Stimulated activated CD8-positive, alpha-beta memory T cell treated with anti-CD3 and anti-CD28 coated beads, Interleukin-12 subunit alpha, Interleukin-12 subunit beta, amount 100 ng/mL, for 24 hours (primary cell): ENCODE measurements around the gene NOS1AP.
"Not testable (repeated sequence)": the region's sequence is repeated elsewhere in the genome, so short reads cannot be mapped to it uniquely, and the experiment has no call there.

ENCODE experiments used
- DNase-seq: peaks from one replicate; pipeline ENCODE4 v3.0.0-alpha.2; 2020; ENCODE audit errors: extremely low read depth

Gene NOS1AP

GRCh38 chr1:162407539-162407938 is 338.0 kb downstream of the NOS1AP start:
- no peak for DNase-seq

- DNase-seq = no peak
Measured at GRCh38 chr1:162412002-162412401, 342.5 kb downstream of the NOS1AP start, which contains the start of gene SH2D1B. TSS of gene SH2D1B (minus strand) at chr1:162412136. CDS start at chr1:162412016, 120 bp downstream.

GRCh38 chr1:162416215-162416614 is 346.7 kb downstream of the NOS1AP start:
- DNase-seq = no peak

GRCh38 chr1:162416909-162417308 is 347.4 kb downstream of the NOS1AP start:
- DNase-seq = no peak

GRCh38 chr1:162417650-162418049 is 348.2 kb downstream of the NOS1AP start:
- DNase-seq = no peak

GRCh38 chr1:162418584-162418983 is 349.1 kb downstream of the NOS1AP start:
- not testable (repeated sequence) for DNase-seq

GRCh38 chr1:162419450-162419931 is 350.0 kb downstream of the NOS1AP start:
- not testable (repeated sequence) for DNase-seq
